Right cardiac atrium (tissue), 5 donors: ENCODE results near the gene CMTM1. TPM values are rescaled to one million over a fixed set of nuclear protein-coding genes. Genes with fewer than 3 reads are reported as not detected.

Experiments used
- ATAC-seq, 2 donors: fragments of 200-7000 bp; cut with Tn5 transposase; one replicate each; pipeline versions ENCODE4 v1.8.0 to v1.9.1; 2020; ENCODE audit warnings: moderate library complexity in 2 of 2, mild to moderate bottlenecking in 1 of 2
- DNase-seq, 3 donors: peaks; one replicate each; pipeline ENCODE4 v3.0.0-alpha.2; 2020
- H3K27ac ChIP-seq: one replicate; pipeline ENCODE4 v1.5.1; 2013; ENCODE audit warnings: mild to moderate bottlenecking, low read length, control low read depth, moderate library complexity
- H3K27me3 ChIP-seq: one replicate; pipeline ENCODE4 v1.6.1; 2013; ENCODE audit not compliant: control insufficient read depth, insufficient read depth
- H3K4me1 ChIP-seq: one replicate; pipeline ENCODE4 v1.6.1; 2013; ENCODE audit warnings: low read length; ENCODE audit not compliant: control insufficient read depth, insufficient read depth
- H3K4me3 ChIP-seq: one replicate; pipeline ENCODE4 v1.5.1; 2013; ENCODE audit warnings: low read length, control low read depth
- H3K9me3 ChIP-seq: one replicate; pipeline ENCODE4 v1.6.1; 2013; ENCODE audit warnings: low read length; ENCODE audit not compliant: control insufficient read depth
- whole genome bisulfite sequencing: extraction: QIAGEN DNeasy Blood & Tissue Kit; methylation state at CpG from one replicate; pipeline ENCODE4 v1.1.7; 2013; 5-methylcytosine and 5-hydroxymethylcytosine counted together
- intact Hi-C, 4 donors: fragments of 100-400 bp; cut with DNase I; formaldehyde crosslinking; loops; one replicate each; pipeline versions ENCODE4 v1.11.0 to v1.14.0; 2022 to 2023
- polyA plus RNA-seq: library from polyadenylated mRNA; stranded (reverse); fragments of 200-250 nt; gene quantifications from one replicate; pipeline ENCODE4 v1.2.3, GENCODE V29; 2013
- total RNA-seq, 4 donors: library from RNA; stranded (reverse); fragmentation: NEBNext Ultra II Directional; extraction: Animal tissue kit (Norgen Biotek cat#: 25700); gene quantifications; one replicate each; pipeline ENCODE4 v1.2.1, GENCODE V29; 2021
- donor health status: healthy with polysubstance abuse.
- donor health status: DM: no; HTN: yes; CAD: no.
- donor health status: DM: no; HTN: no; CAD: no.
- donor health status: DM: no; HTN: yes; CAD: no; lungs with severe emphysema.
- donor health status: DM: yes; HTN: yes; CAD: no.

The CMTM1 gene
- total and polyA plus RNA-seq, 5 donors, result 0.14 to 2.6 (median 1.8) TPM

DNA sequence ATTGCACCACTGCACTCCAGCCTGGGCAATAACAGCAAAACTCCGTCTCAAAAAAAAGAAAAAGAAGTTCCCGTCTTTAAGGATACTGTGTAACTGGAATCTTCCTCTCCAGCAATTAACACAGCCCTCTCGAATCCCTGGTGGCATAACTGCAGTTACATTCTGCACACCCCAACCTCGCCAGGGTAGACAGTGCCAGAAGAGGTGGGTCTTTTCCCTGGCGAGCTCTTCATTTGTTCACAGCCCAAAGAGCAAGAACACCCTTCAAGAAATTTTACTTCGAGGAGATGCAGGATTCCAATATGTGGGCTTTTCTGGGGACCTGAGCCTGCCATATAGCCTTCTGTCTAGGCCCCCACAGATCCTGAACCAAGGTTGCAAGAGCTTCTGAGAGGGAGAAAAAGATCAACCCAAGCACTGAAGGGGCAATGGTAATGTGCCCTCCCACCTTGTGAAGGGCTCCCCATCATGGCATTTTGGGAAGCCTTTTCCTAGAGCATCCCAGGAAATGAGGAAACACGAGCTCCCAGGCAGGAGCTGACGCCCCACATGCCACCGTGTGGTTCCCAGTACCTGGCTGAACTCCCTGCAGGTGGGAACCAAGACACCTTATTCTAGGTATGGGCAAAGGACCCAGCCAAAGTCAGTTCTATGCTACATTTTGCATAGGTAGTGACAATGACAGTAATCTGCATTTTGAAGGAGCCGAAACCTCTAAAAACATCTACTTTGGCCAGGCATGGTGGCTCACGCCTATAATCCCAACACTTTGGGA lies 43.2 kb upstream of the CMTM1 start:
- peaks cover 25% of the 10 kb centered on the region for H3K4me1 ChIP-seq

GRCh38 chr16:66523861-66524354 lies 42.3 kb upstream of the CMTM1 start:
- Histone ChIP-seq H3K4me3 (no peak overlapping the region), H3K9me3 (no peaks in the 10 kb centered on the region), H3K4me1 (peaks cover 23% of the 10 kb centered on the region), H3K27ac (peak overlapping the region; percentile 3), H3K27me3 (no peaks in the 10 kb centered on the region)
- DNase-seq (no peak), ATAC-seq (no peak)
- WGBS, result 64% methylated on average over 9 of the region's 9 CpGs
- intact Hi-C loops, result no loop called here

More for the DNA sequence above, 43.2 kb upstream of the CMTM1 start:
- DNase-seq, result no peak
- WGBS, result 71% methylated on average over 11 of the region's 11 CpGs
- Histone ChIP-seq H3K27me3 (no peaks in the 10 kb centered on the region), H3K27ac (no peak overlapping the region), H3K9me3 (no peaks in the 10 kb centered on the region), H3K4me3 (no peak overlapping the region)
- no peak for ATAC-seq
- intact Hi-C loops, result no loop called here

GRCh38 chr16:66524601-66525164 lies 41.6 kb upstream of the CMTM1 start:
- DNase-seq (peak in 1 of 3 donors; percentile 66), ATAC-seq (peak; percentile 16 to 34)
- intact Hi-C loops, result no loop called here
- peaks cover 20% of the 10 kb centered on the region for H3K4me1 ChIP-seq
- H3K4me3 ChIP-seq, result no peak overlapping the region
- WGBS, result 70% methylated on average over 6 of the region's 6 CpGs
- peak overlapping the region; percentile 28 for H3K27ac ChIP-seq
- no peaks in the 10 kb centered on the region for H3K9me3 ChIP-seq
- H3K27me3 ChIP-seq, result no peaks in the 10 kb centered on the region

DNA sequence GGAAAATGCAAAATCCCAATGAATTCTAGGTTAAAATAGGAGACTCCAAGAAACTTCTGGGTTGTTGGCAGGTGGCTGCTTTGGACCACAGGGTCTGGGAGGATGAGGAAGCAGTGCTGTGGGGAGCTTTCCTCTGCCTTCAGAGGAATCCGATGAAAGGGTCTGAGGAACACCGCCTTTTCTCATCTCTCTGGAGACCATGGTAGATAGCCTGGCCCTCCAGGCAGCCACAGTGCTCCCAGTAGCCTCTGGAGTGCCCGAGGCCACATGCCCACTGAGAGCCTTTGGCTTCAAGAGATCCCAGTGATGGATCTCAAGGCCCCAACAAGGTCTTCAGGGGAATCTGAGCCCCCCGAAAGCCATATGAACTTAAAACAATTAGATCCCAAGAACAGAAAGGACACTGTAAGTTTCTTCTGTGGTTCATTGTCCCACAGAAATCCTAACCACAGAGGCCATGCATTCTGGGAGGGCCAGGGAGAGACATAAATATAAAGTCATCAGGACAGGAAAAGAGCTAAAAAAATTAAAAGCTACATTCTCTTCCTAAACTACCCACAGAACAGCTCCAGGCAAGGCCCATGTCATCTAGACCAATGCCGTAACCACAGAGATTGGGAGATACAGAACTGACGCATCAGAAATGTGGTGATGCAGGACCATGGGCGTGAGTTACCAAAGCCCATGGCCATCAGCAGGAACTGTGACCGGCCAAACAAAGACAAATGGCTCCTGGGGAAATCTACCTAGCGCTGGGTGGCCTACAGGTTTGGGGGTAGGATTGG lies 40.7 kb upstream of the CMTM1 start:
- H3K9me3 ChIP-seq, result no peaks in the 10 kb centered on the region
- WGBS, result 83% methylated on average over 9 of the region's 9 CpGs

DNA sequence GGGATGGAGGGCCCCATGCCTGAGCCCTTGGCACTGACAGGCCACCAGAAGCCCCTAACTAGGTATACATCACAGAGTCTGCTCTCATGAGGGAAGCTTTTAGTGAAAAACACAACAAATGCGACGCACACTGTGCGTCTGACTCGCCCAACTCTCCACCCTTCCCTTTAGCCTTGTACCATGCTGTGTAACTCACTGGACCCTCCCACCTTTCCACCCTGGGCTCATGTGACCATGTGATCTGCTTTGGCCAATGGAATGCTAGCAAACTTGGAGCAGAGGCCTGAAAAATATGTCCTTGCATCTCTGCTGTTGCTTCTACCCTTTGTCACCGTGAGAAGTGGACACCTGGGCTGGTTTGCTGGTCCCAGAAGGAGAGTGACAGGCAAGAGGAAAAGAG lies 37.9 kb upstream of the CMTM1 start:
- ATAC-seq, result no peak
- intact Hi-C loops, result no loop called here
- peaks cover 6% of the 10 kb centered on the region for H3K4me1 ChIP-seq
- no peaks in the 10 kb centered on the region for H3K9me3 ChIP-seq
- DNase-seq, result no peak
- 94% methylated on average over 5 of the region's 5 CpGs for WGBS
- no peak overlapping the region for H3K4me3 ChIP-seq
- H3K27ac ChIP-seq, result no peak overlapping the region
- H3K27me3 ChIP-seq, result no peaks in the 10 kb centered on the region

More for the DNA sequence above, 40.7 kb upstream of the CMTM1 start:
- H3K27me3 ChIP-seq, result no peaks in the 10 kb centered on the region
- H3K4me3 ChIP-seq, result no peak overlapping the region
- ATAC-seq (no peak), DNase-seq (no peak)
- H3K27ac ChIP-seq, result no peak overlapping the region
- H3K4me1 ChIP-seq, result peaks cover 14% of the 10 kb centered on the region
- intact Hi-C loops, result no loop called here

DNA sequence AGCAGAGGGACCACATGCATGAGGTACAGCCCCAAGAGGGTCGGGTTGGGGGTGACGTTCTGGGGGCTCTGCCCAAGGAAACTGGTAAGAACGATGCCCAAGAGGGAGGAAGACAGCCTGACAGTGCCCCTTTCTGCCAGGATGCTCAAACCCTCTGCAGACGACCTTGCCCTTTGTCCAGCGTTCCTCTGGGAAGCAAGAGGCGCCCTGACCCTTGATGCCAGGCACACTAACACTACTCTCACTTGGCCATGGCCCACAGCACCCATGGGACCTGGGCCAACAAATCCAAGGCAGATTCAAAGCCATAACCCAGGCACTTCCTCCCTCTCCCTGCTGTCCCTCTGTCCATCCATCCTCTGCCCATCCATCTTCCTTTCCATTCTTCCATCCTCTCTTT lies 36.8 kb upstream of the CMTM1 start:
- no peaks in the 10 kb centered on the region for H3K27me3 ChIP-seq
- intact Hi-C loops, result no loop called here
- ATAC-seq, result no peak
- no peak overlapping the region for H3K4me3 ChIP-seq
- no peaks in the 10 kb centered on the region for H3K9me3 ChIP-seq
- H3K27ac ChIP-seq, result no peak overlapping the region
- WGBS, result 91% methylated on average over 6 of the region's 6 CpGs
- DNase-seq, result no peak
- peaks cover 2% of the 10 kb centered on the region for H3K4me1 ChIP-seq

DNA sequence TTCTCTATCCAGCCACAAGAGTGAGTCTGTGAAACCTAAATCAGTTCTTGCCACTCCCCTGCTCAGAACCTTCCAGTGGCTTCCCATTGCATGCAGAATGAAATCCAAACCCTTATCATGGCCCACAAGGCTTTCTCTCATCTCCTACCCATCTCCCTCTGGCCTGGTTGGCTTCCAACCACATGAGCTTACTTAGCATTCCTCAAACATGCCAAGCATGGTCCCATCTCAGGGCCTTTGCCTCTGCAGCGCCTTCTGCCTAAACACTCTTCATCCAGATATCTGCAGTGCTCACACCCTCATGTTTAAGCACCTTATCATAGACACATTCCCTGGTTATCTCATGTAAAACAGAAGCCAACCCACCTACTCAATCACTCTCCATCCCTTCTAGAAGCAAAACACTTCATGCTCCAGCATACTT lies 31.9 kb upstream of the CMTM1 start:
- H3K4me3 ChIP-seq, result no peak overlapping the region
- ATAC-seq, result peak in 1 of 2 donors; percentile 78
- intact Hi-C loops, result no loop called here
- H3K4me1 ChIP-seq, result peaks cover 6% of the 10 kb centered on the region
- DNase-seq, result peak in 1 of 3 donors; percentile 39
- peak overlapping the region; percentile 76 for H3K27ac ChIP-seq
- no peaks in the 10 kb centered on the region for H3K27me3 ChIP-seq
- 65% methylated on average over 1 of the region's 1 CpG for WGBS
- no peaks in the 10 kb centered on the region for H3K9me3 ChIP-seq

GRCh38 chr16:66536525-66536924 lies 29.7 kb upstream of the CMTM1 start:
- H3K27me3 ChIP-seq, result no peaks in the 10 kb centered on the region
- DNase-seq (no peak), ATAC-seq (no peak)
- intact Hi-C loops, result no loop called here
- peaks cover 9% of the 10 kb centered on the region for H3K4me1 ChIP-seq
- no peak overlapping the region for H3K27ac ChIP-seq
- H3K4me3 ChIP-seq, result no peak overlapping the region
- 89% methylated on average over 4 of the region's 4 CpGs for WGBS
- no peaks in the 10 kb centered on the region for H3K9me3 ChIP-seq

GRCh38 chr16:66537236-66537635 lies 29.0 kb upstream of the CMTM1 start:
- ATAC-seq (no peak), DNase-seq (no peak)
- H3K4me3 ChIP-seq, result no peak overlapping the region
- WGBS, result 94% methylated on average over 2 of the region's 2 CpGs
- no peaks in the 10 kb centered on the region for H3K9me3 ChIP-seq
- H3K4me1 ChIP-seq, result peaks cover 9% of the 10 kb centered on the region
- no peak overlapping the region for H3K27ac ChIP-seq
- intact Hi-C loops, result no loop called here
- H3K27me3 ChIP-seq, result no peaks in the 10 kb centered on the region

DNA sequence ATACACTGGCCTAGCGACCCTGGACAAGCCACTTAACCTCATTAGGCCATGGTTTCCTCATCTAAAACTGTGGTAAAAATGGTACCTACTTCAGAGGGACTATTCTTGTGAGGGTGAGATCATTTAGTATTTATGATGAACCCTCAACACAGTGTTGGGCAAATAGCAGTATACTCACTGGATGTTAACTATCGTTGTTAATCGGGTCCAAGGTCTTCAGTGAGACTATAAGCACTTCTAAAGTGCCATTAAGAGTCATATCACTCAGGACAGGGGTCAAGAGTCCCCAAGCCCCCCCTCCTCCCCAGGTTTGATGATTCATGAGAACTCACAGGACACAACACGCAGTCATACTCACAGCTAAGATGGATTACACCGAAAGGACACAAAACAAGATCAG lies 27.3 kb upstream of the CMTM1 start:
- 83% methylated on average over 5 of the region's 5 CpGs for WGBS
- Histone ChIP-seq H3K4me1 (peaks cover 11% of the 10 kb centered on the region), H3K9me3 (no peaks in the 10 kb centered on the region), H3K27me3 (no peaks in the 10 kb centered on the region), H3K4me3 (no peak overlapping the region), H3K27ac (no peak overlapping the region)
- peak in 1 of 2 donors; percentile 6 for ATAC-seq
- intact Hi-C loops, result no loop called here
- no peak for DNase-seq
